ENCODE data around the gene PTTG1IP.

The PTTG1IP gene

GRCh38 chr21:44872649-44873355 is 688 bp downstream of the PTTG1IP start:
- Histone ChIP-seq H3K4me3 (ENCODE audit: low read depth, low read length) (peak overlapping the region; percentile 89), H3K9me3 (no peaks in the 10 kb centered on the region), H3K36me3 (no peaks in the 10 kb centered on the region), H3K4me1 (no peaks in the 10 kb centered on the region), H3K27me3 (peaks cover 35% of the 10 kb centered on the region)
- no peak for TF ChIP-seq CTCF (IDR thresholded peaks at IDR 0.05; ENCODE audit: low read depth, low read length)
- DNase-seq, result no peak

- peak; percentile 8; the same call in 1 of the 2 replicates for TF ChIP-seq CTCF (IDR thresholded peaks at IDR 0.05; ENCODE audit: low read depth, low read length)
- DNase-seq, result no peak
- no peaks in the 10 kb centered on the region for H3K9me3 ChIP-seq
Observed at GRCh38 chr21:44872323-44872648, 1.2 kb downstream of the PTTG1IP start.

GRCh38 chr21:44871576-44872269 is 1.8 kb downstream of the PTTG1IP start:
- H3K9me3 ChIP-seq, result no peaks in the 10 kb centered on the region
- DNase-seq, result no peak
- peak overlapping the region; percentile 89 for H3K4me3 ChIP-seq (ENCODE audit: low read depth, low read length)
- TF ChIP-seq CTCF (IDR thresholded peaks at IDR 0.05; ENCODE audit: low read depth, low read length), result no peak
- H3K36me3 ChIP-seq, result peaks cover 3% of the 10 kb centered on the region; the same call in 1 of the 2 replicates
- peaks cover 27% of the 10 kb centered on the region for H3K27me3 ChIP-seq
- peaks cover 7% of the 10 kb centered on the region for H3K4me1 ChIP-seq

More at GRCh38 chr21:44872323-44872648, 1.2 kb downstream of the PTTG1IP start:
- peaks cover 3% of the 10 kb centered on the region; the same call in 1 of the 2 replicates for H3K36me3 ChIP-seq
- peaks cover 2% of the 10 kb centered on the region; the same call in 1 of the 2 replicates for H3K4me1 ChIP-seq
- peak overlapping the region; percentile 89 for H3K4me3 ChIP-seq (ENCODE audit: low read depth, low read length)
- H3K27me3 ChIP-seq, result peaks cover 30% of the 10 kb centered on the region

- peaks cover 19% of the 10 kb centered on the region for H3K27me3 ChIP-seq
- DNase-seq, result no peak
- no peak for TF ChIP-seq CTCF (IDR thresholded peaks at IDR 0.05; ENCODE audit: low read depth, low read length)
Observed at GRCh38 chr21:44870748-44871495, 2.6 kb downstream of the PTTG1IP start.

GRCh38 chr21:44869781-44870747 is 3.4 kb downstream of the PTTG1IP start:
- no peak for DNase-seq
- H3K27me3 ChIP-seq, result peaks cover 11% of the 10 kb centered on the region

More at GRCh38 chr21:44870748-44871495, 2.6 kb downstream of the PTTG1IP start:
- Histone ChIP-seq H3K4me1 (peaks cover 7% of the 10 kb centered on the region), H3K4me3 (ENCODE audit: low read depth, low read length) (no peak overlapping the region), H3K36me3 (peaks cover 3% of the 10 kb centered on the region; the same call in 1 of the 2 replicates), H3K9me3 (no peaks in the 10 kb centered on the region)

More at GRCh38 chr21:44869781-44870747, 3.4 kb downstream of the PTTG1IP start:
- peaks cover 7% of the 10 kb centered on the region for H3K4me1 ChIP-seq
- H3K36me3 ChIP-seq, result peaks cover 10% of the 10 kb centered on the region
- no peaks in the 10 kb centered on the region for H3K9me3 ChIP-seq
- H3K4me3 ChIP-seq (ENCODE audit: low read depth, low read length), result no peak overlapping the region
- TF ChIP-seq CTCF (IDR thresholded peaks at IDR 0.05; ENCODE audit: low read depth, low read length), result no peak

All from BE2C (cell line).